NCI-H1048 (cell line): ENCODE results near the gene TMEM35A.
"Not testable (repeated sequence)": the region's sequence is repeated elsewhere in the genome, so short reads cannot be mapped to it uniquely, and the experiment has no call there.

Experiments
- DNase-seq: peaks from one replicate; lab custom pipeline; 2025; lab: John Stamatoyannopoulos, UW

Gene TMEM35A

GRCh38 chrX:101078716-101079598 is at the start of gene TMEM35A:
TSS of gene TMEM35A (plus strand) at chrX:101078879. CDS start at chrX:101079003, 124 bp downstream.
- no peak for DNase-seq

- no peak for DNase-seq
Measured at GRCh38 chrX:101029665-101030064, 49.0 kb upstream of the TMEM35A start.

GRCh38 chrX:101037231-101037630 is 41.4 kb upstream of the TMEM35A start:
- DNase-seq, result no peak

- no peak for DNase-seq
Measured at GRCh38 chrX:101040197-101040596, 38.5 kb upstream of the TMEM35A start.

- DNase-seq, result no peak
Measured at GRCh38 chrX:101051153-101051548, 27.5 kb upstream of the TMEM35A start.

- peak; percentile 27 for DNase-seq
Measured at GRCh38 chrX:101051549-101052302, 27.0 kb upstream of the TMEM35A start, which contains the start of gene TRMT2B. TSS of gene TRMT2B (minus strand) at chrX:101052111. CDS start at chrX:101042289, 9,822 bp downstream.

GRCh38 chrX:101056551-101056950 is 22.1 kb upstream of the TMEM35A start:
- DNase-seq, result not testable (repeated sequence)

GRCh38 chrX:101057093-101057714 is 21.5 kb upstream of the TMEM35A start:
- DNase-seq, result no peak

GRCh38 chrX:101062176-101062575 is 16.5 kb upstream of the TMEM35A start:
- no peak for DNase-seq

GRCh38 chrX:101071582-101071981 is 7.1 kb upstream of the TMEM35A start:
- no peak for DNase-seq

- no peak for DNase-seq
Measured at GRCh38 chrX:101079736-101080270, 1.1 kb downstream of the TMEM35A start.

GRCh38 chrX:101080326-101081124 is 1.8 kb downstream of the TMEM35A start:
- no peak for DNase-seq

GRCh38 chrX:101081231-101081630 is 2.6 kb downstream of the TMEM35A start:
- DNase-seq, result no peak

- no peak for DNase-seq
Measured at GRCh38 chrX:101091817-101092216, 13.1 kb downstream of the TMEM35A start.

GRCh38 chrX:101097546-101098453 is 19.1 kb downstream of the TMEM35A start, which contains the start of gene CENPI:
TSS of gene CENPI (plus strand) at chrX:101098204. CDS start at chrX:101101071, 2,867 bp downstream.
- peak; percentile 63 for DNase-seq

GRCh38 chrX:101108284-101108683 is 29.6 kb downstream of the TMEM35A start:
- DNase-seq, result no peak

GRCh38 chrX:101117701-101118100 is 39.0 kb downstream of the TMEM35A start:
- no peak for DNase-seq

GRCh38 chrX:101136235-101136634 is 57.6 kb downstream of the TMEM35A start:
- DNase-seq, result no peak
